Uterus (tissue), 4 donors: ENCODE results near the gene UBE2H. TPM values are rescaled to one million over a fixed set of nuclear protein-coding genes. Genes with fewer than 3 reads are reported as not detected.
"Not testable (repeated sequence)": the region's sequence is repeated elsewhere in the genome, so short reads cannot be mapped to it uniquely, and the experiment has no call there.

Source experiments
- DNase-seq, 2 donors: peaks; one replicate each; pipeline ENCODE4 v3.0.0-alpha.2; 2019 to 2020
- H3K27ac ChIP-seq, 2 donors: fragments of 200-600 bp; sonication (generic); 1 replicate in 1 of 2; 2 replicates in 1 of 2; pipeline ENCODE4 v1.5.1; 2016 to 2018
- H3K27me3 ChIP-seq, 2 donors: fragments of 200-600 bp; sonication (generic); one replicate each; pipeline ENCODE4 v1.5.1; 2018 to 2019; ENCODE audit warnings: control low read depth in 1 of 2
- H3K36me3 ChIP-seq, 2 donors: fragments of 200-600 bp; sonication (generic); one replicate each; pipeline ENCODE4 v1.5.1; 2019; ENCODE audit warnings: control low read depth in 1 of 2
- H3K4me1 ChIP-seq, 2 donors: fragments of 200-600 bp; sonication (generic); one replicate each; pipeline ENCODE4 v1.5.1; 2018 to 2019; ENCODE audit warnings: control low read depth in 1 of 2
- H3K4me3 ChIP-seq, 2 donors: fragments of 200-600 bp; sonication (generic); 1 replicate in 1 of 2; 2 replicates in 1 of 2; pipeline ENCODE4 v1.5.1; 2018 to 2019; ENCODE audit warnings: mild to moderate bottlenecking in 1 of 2
- H3K9me3 ChIP-seq, 2 donors: fragments of 200-600 bp; sonication (generic); one replicate each; pipeline ENCODE4 v1.5.1; 2019; ENCODE audit warnings: control low read depth in 1 of 2
- POLR2A ChIP-seq, 2 donors: fragments of 450-650 bp; IDR thresholded peaks; one replicate each; pipeline ENCODE4 v1.6.1; 2016; ENCODE audit warnings: antibody characterized with exemption in 2 of 2, mild to moderate bottlenecking in 1 of 2, moderate library complexity in 1 of 2
- intact Hi-C: fragments of 100-400 bp; cut with DNase I; formaldehyde crosslinking; loops from one replicate; pipeline ENCODE4 v1.15.1; 2023; ENCODE audit warnings: low total_unique reads
- total RNA-seq, 4 donors: library from RNA; depleted of rRNA in 3 of 4; stranded (reverse); fragments of >200 nt in 3 of 4; gene quantifications; one replicate each; pipeline versions ENCODE4 v1.1.0 to v1.2.4, GENCODE V29; 2014 to 2023
- TF ChIP-seq, protein P1 (sequence below), 4 experiments: fragments of 200-600 bp in 2 of 4; fragments of 450-650 bp in 2 of 4; sonication (generic) in 2 of 4; IDR thresholded peaks; one replicate each; pipeline ENCODE4 v1.5.1; 2016 to 2019; ENCODE audit warnings: antibody characterized with exemption in 4 of 4, mild to moderate bottlenecking in 2 of 4, moderate library complexity in 1 of 4
- donor health status: DM: yes; HTN: yes; CAD: no.

The UBE2H gene
- total RNA-seq, 4 donors from 2014 or later, result 35.4 to 99.8 (median 53.1) TPM

DNA sequence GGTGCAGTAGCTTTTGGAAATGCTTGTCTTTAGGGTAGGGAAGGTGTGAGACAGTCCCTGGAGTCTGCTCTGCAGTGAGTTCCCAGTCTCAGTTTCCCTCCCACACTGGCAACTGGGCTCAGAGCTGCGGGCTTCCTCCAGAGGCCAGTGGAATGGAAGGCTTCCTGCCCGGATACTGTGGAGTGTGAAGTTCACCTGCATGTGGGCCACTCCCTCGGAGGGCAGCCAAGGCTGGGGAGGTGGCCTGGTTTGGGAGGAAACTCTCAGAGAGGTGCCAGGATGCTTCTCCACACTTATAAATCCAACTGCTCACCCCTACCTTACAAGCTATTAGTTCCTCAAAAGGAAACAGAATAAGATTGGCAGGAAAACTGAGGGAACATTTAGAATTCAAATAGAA lies 18.1 kb upstream of the UBE2H start:
- H3K27ac ChIP-seq, result peak overlapping the region; percentile 29 to 74
- intact Hi-C loops, result no loop called here
- no peaks in the 10 kb centered on the region for H3K36me3 ChIP-seq
- no peak overlapping the region for H3K4me3 ChIP-seq
- no peaks in the 10 kb centered on the region for H3K9me3 ChIP-seq
- no peaks in the 10 kb centered on the region for H3K27me3 ChIP-seq
- H3K4me1 ChIP-seq, result no peaks in the 10 kb centered on the region
- TF ChIP-seq, protein P1, sequence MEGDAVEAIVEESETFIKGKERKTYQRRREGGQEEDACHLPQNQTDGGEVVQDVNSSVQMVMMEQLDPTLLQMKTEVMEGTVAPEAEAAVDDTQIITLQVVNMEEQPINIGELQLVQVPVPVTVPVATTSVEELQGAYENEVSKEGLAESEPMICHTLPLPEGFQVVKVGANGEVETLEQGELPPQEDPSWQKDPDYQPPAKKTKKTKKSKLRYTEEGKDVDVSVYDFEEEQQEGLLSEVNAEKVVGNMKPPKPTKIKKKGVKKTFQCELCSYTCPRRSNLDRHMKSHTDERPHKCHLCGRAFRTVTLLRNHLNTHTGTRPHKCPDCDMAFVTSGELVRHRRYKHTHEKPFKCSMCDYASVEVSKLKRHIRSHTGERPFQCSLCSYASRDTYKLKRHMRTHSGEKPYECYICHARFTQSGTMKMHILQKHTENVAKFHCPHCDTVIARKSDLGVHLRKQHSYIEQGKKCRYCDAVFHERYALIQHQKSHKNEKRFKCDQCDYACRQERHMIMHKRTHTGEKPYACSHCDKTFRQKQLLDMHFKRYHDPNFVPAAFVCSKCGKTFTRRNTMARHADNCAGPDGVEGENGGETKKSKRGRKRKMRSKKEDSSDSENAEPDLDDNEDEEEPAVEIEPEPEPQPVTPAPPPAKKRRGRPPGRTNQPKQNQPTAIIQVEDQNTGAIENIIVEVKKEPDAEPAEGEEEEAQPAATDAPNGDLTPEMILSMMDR (IDR thresholded peaks at IDR 0.05), result no peak
- no peak for TF ChIP-seq POLR2A (IDR thresholded peaks at IDR 0.05)
- peak in 1 of 2 donors; percentile 15 for DNase-seq

DNA sequence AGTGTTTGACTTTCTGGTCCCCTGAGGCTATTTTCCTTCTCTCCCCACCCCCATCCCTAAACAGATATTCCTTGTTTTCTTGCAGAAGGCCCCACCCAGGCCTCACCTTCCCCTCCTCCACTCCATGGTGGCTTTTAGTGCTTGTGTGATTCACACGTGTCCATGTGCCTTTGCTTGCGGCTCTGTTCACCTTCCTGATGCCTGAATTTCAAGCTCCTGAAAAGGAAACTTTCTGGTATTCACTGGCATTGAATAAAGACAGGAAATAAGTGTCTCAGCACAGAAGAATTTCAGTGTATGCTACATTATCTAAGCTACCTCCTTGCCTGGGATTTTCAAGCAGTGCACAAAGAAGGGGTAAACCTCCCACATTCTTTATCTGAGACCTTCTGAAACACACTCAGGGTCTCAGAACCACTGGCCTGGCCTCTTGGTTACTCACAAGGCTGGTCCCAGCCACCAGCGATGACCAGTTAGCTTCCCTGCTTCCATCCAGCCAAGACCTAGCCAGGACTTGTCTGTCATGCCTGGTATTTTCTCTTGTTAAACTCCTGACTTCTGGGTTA lies 17.2 kb upstream of the UBE2H start:
- Histone ChIP-seq H3K4me3 (no peak overlapping the region), H3K27me3 (no peaks in the 10 kb centered on the region), H3K4me1 (no peaks in the 10 kb centered on the region), H3K36me3 (no peaks in the 10 kb centered on the region), H3K27ac (peak overlapping the region in 1 of 2 donors; percentile 74), H3K9me3 (no peaks in the 10 kb centered on the region)
- intact Hi-C loops, result no loop called here
- no peak for TF ChIP-seq POLR2A (IDR thresholded peaks at IDR 0.05)
- TF ChIP-seq, protein P1 (IDR thresholded peaks at IDR 0.05), result no peak
- peak in 1 of 2 donors; percentile 36 for DNase-seq

DNA sequence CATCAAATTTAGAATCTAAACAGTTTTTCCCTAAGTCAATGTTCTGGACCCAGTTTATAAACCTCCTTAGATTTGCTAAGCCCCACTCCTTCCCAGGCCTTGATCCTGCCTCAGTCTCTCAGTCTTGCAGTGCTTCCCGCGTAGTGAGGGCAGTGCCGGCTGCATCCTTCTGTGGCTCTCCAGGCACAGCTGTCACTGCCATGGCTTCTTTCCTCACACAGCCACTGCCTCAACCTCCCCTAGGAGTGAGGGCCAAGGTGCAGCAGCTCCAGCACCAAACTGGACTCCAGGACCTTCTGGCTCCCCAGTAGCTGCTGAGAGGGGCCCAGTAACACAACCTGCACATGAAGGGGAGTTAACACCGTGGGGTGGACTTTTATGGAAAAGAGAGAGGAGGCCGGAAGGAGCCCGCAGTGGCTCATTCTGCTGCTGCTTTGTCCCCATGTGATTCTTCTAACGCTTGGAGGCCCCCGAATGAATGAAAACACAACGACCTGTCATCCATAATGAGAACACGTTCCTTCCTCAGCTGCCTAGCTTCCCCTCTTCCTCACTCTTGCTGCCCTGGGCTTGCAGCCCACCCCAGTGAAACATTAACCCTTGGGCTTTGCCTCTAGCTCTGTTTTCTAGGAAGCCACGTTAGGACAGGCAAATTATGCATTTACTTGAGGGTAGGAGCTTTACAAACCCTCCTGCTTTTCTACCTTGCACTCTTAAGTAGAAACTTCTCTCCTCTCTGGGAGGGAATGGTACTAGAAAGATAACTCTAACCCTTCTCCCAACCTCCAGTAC lies 16.0 kb upstream of the UBE2H start:
- H3K4me3 ChIP-seq, result no peak overlapping the region
- DNase-seq, result no peak
- TF ChIP-seq, protein P1 (IDR thresholded peaks at IDR 0.05), result no peak
- H3K27me3 ChIP-seq, result no peaks in the 10 kb centered on the region
- H3K4me1 ChIP-seq, result no peaks in the 10 kb centered on the region
- no peaks in the 10 kb centered on the region for H3K9me3 ChIP-seq
- intact Hi-C loops, result no loop called here
- no peaks in the 10 kb centered on the region for H3K36me3 ChIP-seq
- H3K27ac ChIP-seq, result no peak overlapping the region

DNA sequence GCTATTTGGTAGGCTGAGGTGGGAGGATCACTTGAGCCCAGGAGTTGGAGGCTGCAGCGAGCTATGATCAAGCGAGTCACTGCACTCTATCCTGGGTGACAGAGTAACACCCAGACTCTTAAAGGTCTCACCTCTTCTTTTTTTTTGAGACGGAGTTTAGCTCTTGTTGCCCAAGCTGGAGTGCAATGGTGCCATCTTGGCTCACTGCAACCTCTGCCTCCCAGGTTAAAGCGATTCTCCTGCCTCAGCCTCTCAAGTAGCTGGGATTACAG lies 7.4 kb upstream of the UBE2H start:
- H3K9me3 ChIP-seq, H3K36me3 ChIP-seq, H3K27ac ChIP-seq, H3K27me3 ChIP-seq, H3K4me1 ChIP-seq, intact Hi-C loops, H3K4me3 ChIP-seq, DNase-seq: not testable (repeated sequence)

DNA sequence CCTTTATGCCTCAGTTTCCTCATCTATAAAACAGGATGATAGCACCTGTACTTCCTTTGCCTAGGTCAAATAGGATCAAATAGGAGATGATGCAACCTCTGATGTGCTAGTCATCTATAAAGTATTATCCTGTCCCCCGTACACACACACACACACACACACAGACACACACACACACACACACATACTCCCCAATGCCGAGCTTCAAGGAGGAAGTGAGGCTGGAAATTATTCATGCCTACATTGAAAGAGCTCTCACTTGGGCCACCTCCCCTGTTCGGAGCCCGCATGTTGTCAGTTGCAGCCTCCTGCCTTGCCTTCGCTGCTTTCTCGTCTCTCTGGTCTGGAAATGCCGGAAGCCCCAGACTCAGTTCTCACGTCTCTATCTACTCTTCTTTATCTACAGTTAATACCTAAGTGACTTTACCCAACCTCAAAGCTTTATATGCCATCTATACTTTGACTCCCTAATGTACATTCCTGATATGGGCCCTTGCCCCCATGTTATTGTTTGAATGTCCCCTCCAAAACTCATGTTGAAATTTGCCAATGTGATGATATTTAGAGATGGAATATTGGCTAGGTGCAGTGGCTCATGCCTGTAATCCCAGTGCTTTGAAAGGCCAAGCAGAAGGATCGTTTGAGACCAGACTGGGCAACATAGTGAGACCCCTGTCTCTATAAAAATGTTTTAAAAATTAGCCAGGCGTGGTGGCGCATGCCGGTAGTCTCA lies 6.9 kb upstream of the UBE2H start:
- no peaks in the 10 kb centered on the region for H3K9me3 ChIP-seq
- no peak overlapping the region for H3K27ac ChIP-seq
- H3K4me1 ChIP-seq, result no peaks in the 10 kb centered on the region
- no peak for DNase-seq
- no peak overlapping the region for H3K4me3 ChIP-seq
- no peaks in the 10 kb centered on the region for H3K27me3 ChIP-seq
- intact Hi-C loops, result no loop called here
- H3K36me3 ChIP-seq, result no peaks in the 10 kb centered on the region
- TF ChIP-seq POLR2A (IDR thresholded peaks at IDR 0.05), result no peak
- TF ChIP-seq, protein P1 (IDR thresholded peaks at IDR 0.05), result no peak
